Ishikawa (cell line): ENCODE data around the gene RYR3.

Source experiments
- CEBPB ChIP-seq: IDR thresholded peaks from 2 replicates; pipeline ENCODE4 v1.6.1; 2012
- CREB1 ChIP-seq: IDR thresholded peaks from 2 replicates; pipeline ENCODE4 v1.6.1; 2012; ENCODE audit warnings: low read depth
- EGR1 ChIP-seq: IDR thresholded peaks from 2 replicates; pipeline ENCODE4 v1.6.1; 2012
- EP300 ChIP-seq: IDR thresholded peaks from 2 replicates; pipeline ENCODE4 v1.6.1; 2012; ENCODE audit warnings: borderline replicate concordance
- FOXM1 ChIP-seq: IDR thresholded peaks from 2 replicates; pipeline ENCODE4 v1.6.1; 2012; ENCODE audit warnings: low read depth, borderline replicate concordance
- MAX ChIP-seq: IDR thresholded peaks from 2 replicates; pipeline ENCODE4 v1.6.1; 2012
- NFIC ChIP-seq: IDR thresholded peaks from 2 replicates; pipeline ENCODE4 v1.6.1; 2012
- RAD21 ChIP-seq: IDR thresholded peaks from 2 replicates; pipeline ENCODE4 v1.6.1; 2012; ENCODE audit warnings: low read depth
- REST ChIP-seq: IDR thresholded peaks from 2 replicates; pipeline ENCODE4 v1.6.1; 2012; ENCODE audit warnings: low read depth, mild to moderate bottlenecking
- TAF1 ChIP-seq: IDR thresholded peaks from 2 replicates; pipeline ENCODE4 v1.6.1; 2012; ENCODE audit warnings: low read depth, mild to moderate bottlenecking
- TCF12 ChIP-seq: IDR thresholded peaks from 2 replicates; pipeline ENCODE4 v1.6.1; 2012; ENCODE audit warnings: low read depth
- TEAD4 ChIP-seq: IDR thresholded peaks from 2 replicates; pipeline ENCODE4 v1.6.1; 2012
- USF1 ChIP-seq: IDR thresholded peaks from 2 replicates; pipeline ENCODE4 v1.6.1; 2012
- YY1 ChIP-seq: IDR thresholded peaks from 2 replicates; pipeline ENCODE4 v1.6.1; 2012; ENCODE audit warnings: low read depth
- ZBTB7A ChIP-seq: IDR thresholded peaks from 2 replicates; pipeline ENCODE4 v1.6.1; 2012; ENCODE audit warnings: low read depth

RYR3 gene

GRCh38 chr15:33296856-33297255, 13.9 kb upstream of the RYR3 start:
- no peak for TF ChIP-seq RAD21
- TF ChIP-seq FOXM1 = no peak
- TF ChIP-seq CREB1 = no peak
- TF ChIP-seq NFIC = no peak
- TF ChIP-seq TEAD4 = no peak
- no peak for TF ChIP-seq TAF1
- no peak for TF ChIP-seq TCF12
- TF ChIP-seq REST = no peak
- no peak for TF ChIP-seq ZBTB7A
- TF ChIP-seq CEBPB = no peak

- TF ChIP-seq NFIC (no peak), TAF1 (no peak), EP300 (no peak), RAD21 (no peak), TCF12 (no peak), YY1 (no peak), USF1 (no peak), FOXM1 (no peak), REST (no peak), TEAD4 (no peak), EGR1 (no peak), ZBTB7A (no peak), MAX (no peak), CREB1 (no peak), CEBPB (no peak)
These were observed 12.1 kb upstream of the RYR3 start for GRCh38 chr15:33298631-33299030.

GRCh38 chr15:33304924-33305323, 5.8 kb upstream of the RYR3 start:
- TF ChIP-seq TEAD4 (no peak), ZBTB7A (no peak), USF1 (no peak), CEBPB (no peak), MAX (no peak), FOXM1 (no peak), YY1 (no peak)

GRCh38 chr15:33309602-33310276, 1.0 kb upstream of the RYR3 start:
- TF ChIP-seq YY1 (no peak), RAD21 (peak; percentile 33)

GRCh38 chr15:33311312-33311971, 675 bp downstream of the RYR3 start:
- TF ChIP-seq REST (no peak), YY1 (no peak), TEAD4 (no peak), FOXM1 (no peak), CEBPB (no peak), MAX (no peak), USF1 (no peak), NFIC (no peak), RAD21 (no peak), CREB1 (no peak), EGR1 (no peak), TCF12 (no peak), TAF1 (no peak), EP300 (no peak)
